Measurements from ENCODE around the gene TRPM3. TPM values are rescaled to one million over a fixed set of nuclear protein-coding genes. Genes with fewer than 3 reads are reported as not detected.
A peak's percentile ranks its signal among the peaks of the same experiment; 100 is the strongest.

TRPM3 gene
- total RNA-seq, 2 donors from 2014 or later: not detected

GRCh38 chr9:70581214-70581954 lies 540.0 kb downstream of the TRPM3 start:
- no peak overlapping the region for H3K27ac Mint-ChIP-seq
- H3K4me3 Mint-ChIP-seq: no peak overlapping the region
- no peaks in the 10 kb centered on the region for H3K36me3 Mint-ChIP-seq (ENCODE audit: low read depth)
- no peak for DNase-seq
- H3K9me3 ChIP-seq (ENCODE audit: control insufficient read depth, low read length, poor library complexity, severe bottlenecking): no peaks in the 10 kb centered on the region
- no peaks in the 10 kb centered on the region for H3K4me1 Mint-ChIP-seq
- H3K27me3 Mint-ChIP-seq: no peaks in the 10 kb centered on the region
- ATAC-seq: no peak

GRCh38 chr9:70580606-70581195 lies 540.7 kb downstream of the TRPM3 start:
- Mint-ChIP-seq H3K27ac (no peak overlapping the region), H3K36me3 (ENCODE audit: low read depth) (no peaks in the 10 kb centered on the region), H3K27me3 (no peaks in the 10 kb centered on the region), H3K4me3 (no peak overlapping the region), H3K4me1 (no peaks in the 10 kb centered on the region)
- DNase-seq (no peak), ATAC-seq (no peak)
- H3K9me3 ChIP-seq (ENCODE audit: control insufficient read depth, low read length, poor library complexity, severe bottlenecking): no peaks in the 10 kb centered on the region

GRCh38 chr9:70579686-70580085 lies 541.7 kb downstream of the TRPM3 start:
- H3K4me3 Mint-ChIP-seq: no peak overlapping the region
- H3K27me3 Mint-ChIP-seq: no peaks in the 10 kb centered on the region
- DNase-seq: no peak
- H3K36me3 Mint-ChIP-seq (ENCODE audit: low read depth): no peaks in the 10 kb centered on the region
- no peak for ATAC-seq
- H3K9me3 ChIP-seq (ENCODE audit: control insufficient read depth, low read length, poor library complexity, severe bottlenecking): no peaks in the 10 kb centered on the region
- no peak overlapping the region for H3K27ac Mint-ChIP-seq
- no peaks in the 10 kb centered on the region for H3K4me1 Mint-ChIP-seq

- no peak overlapping the region for H3K4me3 Mint-ChIP-seq
- H3K36me3 Mint-ChIP-seq (ENCODE audit: low read depth): peaks cover 3% of the 10 kb centered on the region
- peaks cover 7% of the 10 kb centered on the region for H3K27me3 Mint-ChIP-seq
- DNase-seq (no peak), ATAC-seq (no peak)
- H3K27ac Mint-ChIP-seq: no peak overlapping the region
- H3K9me3 ChIP-seq (ENCODE audit: control insufficient read depth, low read length, poor library complexity, severe bottlenecking): no peaks in the 10 kb centered on the region
- H3K4me1 Mint-ChIP-seq: peaks cover 8% of the 10 kb centered on the region
Measured at GRCh38 chr9:70578720-70579119, 542.7 kb downstream of the TRPM3 start.

GRCh38 chr9:70577671-70578070 lies 543.8 kb downstream of the TRPM3 start:
- ATAC-seq (no peak), DNase-seq (no peak)
- no peak overlapping the region for H3K27ac Mint-ChIP-seq
- H3K9me3 ChIP-seq (ENCODE audit: control insufficient read depth, low read length, poor library complexity, severe bottlenecking): no peaks in the 10 kb centered on the region
- peaks cover 3% of the 10 kb centered on the region for H3K36me3 Mint-ChIP-seq (ENCODE audit: low read depth)
- peaks cover 8% of the 10 kb centered on the region for H3K4me1 Mint-ChIP-seq
- H3K4me3 Mint-ChIP-seq: no peak overlapping the region
- peaks cover 7% of the 10 kb centered on the region for H3K27me3 Mint-ChIP-seq

- ATAC-seq: no peak
- Mint-ChIP-seq H3K27me3 (peaks cover 19% of the 10 kb centered on the region), H3K27ac (no peak overlapping the region), H3K4me1 (peaks cover 8% of the 10 kb centered on the region), H3K36me3 (ENCODE audit: low read depth) (peaks cover 6% of the 10 kb centered on the region), H3K4me3 (no peak overlapping the region)
- no peaks in the 10 kb centered on the region for H3K9me3 ChIP-seq (ENCODE audit: control insufficient read depth, low read length, poor library complexity, severe bottlenecking)
- DNase-seq: no peak
Measured at GRCh38 chr9:70576116-70576515, 545.3 kb downstream of the TRPM3 start.

- H3K36me3 Mint-ChIP-seq (ENCODE audit: low read depth): peaks cover 6% of the 10 kb centered on the region
- ATAC-seq (no peak), DNase-seq (no peak)
- H3K4me1 Mint-ChIP-seq: peaks cover 8% of the 10 kb centered on the region
- H3K9me3 ChIP-seq (ENCODE audit: control insufficient read depth, low read length, poor library complexity, severe bottlenecking): no peaks in the 10 kb centered on the region
- peak overlapping the region; percentile 77 for H3K27ac Mint-ChIP-seq
- peaks cover 19% of the 10 kb centered on the region for H3K27me3 Mint-ChIP-seq
- H3K4me3 Mint-ChIP-seq: no peak overlapping the region
Measured at GRCh38 chr9:70574151-70574837, 547.1 kb downstream of the TRPM3 start.

- H3K27me3 Mint-ChIP-seq: peaks cover 19% of the 10 kb centered on the region
- ATAC-seq: no peak
- no peak overlapping the region for H3K4me3 Mint-ChIP-seq
Measured at GRCh38 chr9:70573308-70573707, 548.1 kb downstream of the TRPM3 start.

GRCh38 chr9:70571258-70571657 lies 550.2 kb downstream of the TRPM3 start:
- H3K27ac Mint-ChIP-seq: no peak overlapping the region
- DNase-seq (no peak), ATAC-seq (no peak)
- H3K9me3 ChIP-seq (ENCODE audit: control insufficient read depth, low read length, poor library complexity, severe bottlenecking): no peaks in the 10 kb centered on the region
- peaks cover 19% of the 10 kb centered on the region for H3K27me3 Mint-ChIP-seq
- peaks cover 6% of the 10 kb centered on the region for H3K36me3 Mint-ChIP-seq (ENCODE audit: low read depth)
- no peak overlapping the region for H3K4me3 Mint-ChIP-seq
- peaks cover 10% of the 10 kb centered on the region for H3K4me1 Mint-ChIP-seq

More at GRCh38 chr9:70573308-70573707, 548.1 kb downstream of the TRPM3 start:
- no peaks in the 10 kb centered on the region for H3K9me3 ChIP-seq (ENCODE audit: control insufficient read depth, low read length, poor library complexity, severe bottlenecking)
- no peak overlapping the region for H3K27ac Mint-ChIP-seq
- H3K36me3 Mint-ChIP-seq (ENCODE audit: low read depth): peaks cover 6% of the 10 kb centered on the region
- peaks cover 8% of the 10 kb centered on the region for H3K4me1 Mint-ChIP-seq
- no peak for DNase-seq

- ATAC-seq: no peak
- Mint-ChIP-seq H3K4me1 (peaks cover 14% of the 10 kb centered on the region), H3K27me3 (peaks cover 19% of the 10 kb centered on the region), H3K36me3 (ENCODE audit: low read depth) (peaks cover 6% of the 10 kb centered on the region), H3K27ac (no peak overlapping the region), H3K4me3 (no peak overlapping the region)
- no peak for DNase-seq
- H3K9me3 ChIP-seq (ENCODE audit: control insufficient read depth, low read length, poor library complexity, severe bottlenecking): no peaks in the 10 kb centered on the region
Measured at GRCh38 chr9:70569791-70570190, 551.6 kb downstream of the TRPM3 start.

- ATAC-seq: no peak
- H3K4me3 Mint-ChIP-seq: no peak overlapping the region
Measured at GRCh38 chr9:70569070-70569772, 552.2 kb downstream of the TRPM3 start.

GRCh38 chr9:70567511-70567910 lies 553.9 kb downstream of the TRPM3 start:
- H3K27me3 Mint-ChIP-seq: peaks cover 10% of the 10 kb centered on the region
- H3K4me3 Mint-ChIP-seq: no peak overlapping the region
- ATAC-seq (no peak), DNase-seq (no peak)
- no peak overlapping the region for H3K27ac Mint-ChIP-seq
- no peaks in the 10 kb centered on the region for H3K9me3 ChIP-seq (ENCODE audit: control insufficient read depth, low read length, poor library complexity, severe bottlenecking)
- H3K4me1 Mint-ChIP-seq: peaks cover 23% of the 10 kb centered on the region
- H3K36me3 Mint-ChIP-seq (ENCODE audit: low read depth): peaks cover 3% of the 10 kb centered on the region

More at GRCh38 chr9:70569070-70569772, 552.2 kb downstream of the TRPM3 start:
- Mint-ChIP-seq H3K27ac (no peak overlapping the region), H3K4me1 (peaks cover 13% of the 10 kb centered on the region), H3K27me3 (peaks cover 15% of the 10 kb centered on the region), H3K36me3 (ENCODE audit: low read depth) (peaks cover 4% of the 10 kb centered on the region)
- DNase-seq: no peak
- no peaks in the 10 kb centered on the region for H3K9me3 ChIP-seq (ENCODE audit: control insufficient read depth, low read length, poor library complexity, severe bottlenecking)

GRCh38 chr9:70566751-70567150 lies 554.7 kb downstream of the TRPM3 start:
- Mint-ChIP-seq H3K4me1 (peaks cover 23% of the 10 kb centered on the region), H3K27ac (peak overlapping the region; percentile 12), H3K27me3 (peaks cover 2% of the 10 kb centered on the region), H3K4me3 (no peak overlapping the region), H3K36me3 (ENCODE audit: low read depth) (peaks cover under 1% of the 10 kb centered on the region)
- H3K9me3 ChIP-seq (ENCODE audit: control insufficient read depth, low read length, poor library complexity, severe bottlenecking): no peaks in the 10 kb centered on the region
- DNase-seq (no peak), ATAC-seq (no peak)

All from T-helper 17 cell (primary cell).